Activated naive CD8-positive, alpha-beta T cell treated with anti-CD3 and anti-CD28 coated beads, Interleukin-2, amount 10 ng/mL, durations not matched to agents 7 days and 5 days (primary cell): ENCODE measurements around the gene SKAP1. TPM values are rescaled to one million over a fixed set of nuclear protein-coding genes. Genes with fewer than 3 reads are reported as not detected.
"Not testable (repeated sequence)": the region's sequence is repeated elsewhere in the genome, so short reads cannot be mapped to it uniquely, and the experiment has no call there.

Source experiments
- ATAC-seq: fragments of 150-1000 bp; cut with Tn5 transposase; one replicate; pipeline ENCODE4 v1.10.0; 2021; ENCODE audit warnings: low read depth, moderate library complexity
- POLR2A ChIA-PET: fragments of 350-600 bp; sonication (Branson Sonifier 250); formaldehyde crosslinking; loops from one replicate; lab custom pipeline; 2021; ENCODE audit warnings: antibody characterized with exemption; lab: Charles Lee
- DNase-seq: peaks from one replicate; pipeline ENCODE4 v3.0.0; 2021
- H3K27ac Mint-ChIP-seq: one replicate; pipeline ENCODE4 v1.8.0; 2022; ENCODE audit warnings: mild to moderate bottlenecking, mixed read lengths
- H3K27me3 Mint-ChIP-seq: one replicate; pipeline ENCODE4 v1.8.0; 2022; ENCODE audit warnings: mild to moderate bottlenecking, moderate library complexity, mixed read lengths
- H3K36me3 Mint-ChIP-seq: one replicate; pipeline ENCODE4 v1.8.0; 2021; ENCODE audit warnings: mild to moderate bottlenecking, mixed read lengths
- H3K4me1 Mint-ChIP-seq: one replicate; pipeline ENCODE4 v1.8.0; 2021; ENCODE audit warnings: mixed read lengths
- H3K4me3 Mint-ChIP-seq: one replicate; pipeline ENCODE4 v1.8.0; 2022; ENCODE audit warnings: mild to moderate bottlenecking, moderate library complexity, mixed read lengths
- H3K9me3 Mint-ChIP-seq: one replicate; pipeline ENCODE4 v1.8.0; 2021; ENCODE audit warnings: mixed read lengths
- total RNA-seq, 2 experiments: library from RNA; stranded (reverse); gene quantifications; one replicate each; pipeline ENCODE4 v1.2.3, GENCODE V29; 2021

The SKAP1 gene
- total RNA-seq, 2 experiments from 2014 or later: 96.0 to 98.8 TPM

DNA sequence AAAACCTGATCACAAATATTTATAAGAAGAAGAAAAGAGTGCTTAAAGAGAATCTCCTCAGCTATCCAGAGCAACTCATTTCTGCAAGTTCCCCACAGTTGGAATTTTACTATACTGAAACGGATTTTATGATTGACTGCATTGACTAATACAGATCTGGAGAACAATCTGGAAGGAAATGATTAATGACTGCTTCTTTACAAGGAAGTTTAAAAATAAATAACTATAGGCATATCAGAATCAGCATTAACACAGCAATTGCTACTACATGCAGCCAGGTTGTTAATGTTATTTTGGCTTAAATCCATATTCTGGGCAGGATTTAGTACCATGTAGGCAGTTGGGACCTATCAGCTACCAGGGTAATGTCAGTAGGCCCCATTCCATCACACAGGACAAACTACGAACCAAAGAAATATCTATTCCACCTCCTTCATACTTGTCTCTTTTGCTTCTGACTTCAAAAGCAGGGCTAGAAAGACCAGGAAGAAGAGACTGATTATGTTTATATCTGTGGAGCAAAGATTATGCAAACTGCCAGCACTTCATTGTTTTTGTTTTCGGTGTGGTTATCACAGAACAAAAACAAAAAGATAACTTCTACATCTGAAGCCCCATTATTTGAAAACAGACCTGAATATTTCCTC, 3.9 kb downstream of the SKAP1 start:
- no peak for ATAC-seq

DNA sequence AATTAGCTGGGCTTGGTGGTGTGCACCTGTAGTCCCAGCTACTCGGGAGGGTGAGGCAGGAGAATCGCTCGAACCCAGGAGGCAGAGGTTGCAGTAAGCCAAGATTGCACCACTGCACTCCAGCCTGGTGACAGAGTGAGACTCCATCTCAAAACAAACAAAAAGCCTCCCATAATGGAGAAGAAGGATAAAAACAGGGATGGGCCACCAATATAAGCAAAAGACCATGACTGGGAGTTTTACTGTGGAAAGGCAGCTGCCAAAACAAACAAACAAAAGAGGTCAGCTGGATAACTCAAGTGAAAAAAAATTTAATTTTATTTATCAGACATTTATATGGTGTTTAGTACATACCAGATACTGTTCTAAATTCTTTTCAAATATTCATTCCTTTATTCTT, 8.0 kb downstream of the SKAP1 start:
- H3K27ac Mint-ChIP-seq, DNase-seq, H3K9me3 Mint-ChIP-seq, POLR2A ChIA-PET, H3K4me3 Mint-ChIP-seq, ATAC-seq, H3K27me3 Mint-ChIP-seq: not testable (repeated sequence)
- Mint-ChIP-seq H3K4me1 (peaks cover 45% of the 10 kb centered on the region), H3K36me3 (peaks cover 29% of the 10 kb centered on the region)

More for the DNA sequence above, 3.9 kb downstream of the SKAP1 start:
- Mint-ChIP-seq H3K27ac (peak overlapping the region; percentile 44), H3K4me3 (peak overlapping the region; percentile 97), H3K9me3 (no peaks in the 10 kb centered on the region), H3K36me3 (peaks cover 36% of the 10 kb centered on the region), H3K4me1 (peaks cover 47% of the 10 kb centered on the region), H3K27me3 (no peaks in the 10 kb centered on the region)
- POLR2A ChIA-PET: interaction anchor here (1.0 to 1.8 kb wide), 2 partner anchors 15 to 28 kb away, joined by 3 to 5 read pairs; no protein-coding TSS in a partner anchor
- no peak for DNase-seq

DNA sequence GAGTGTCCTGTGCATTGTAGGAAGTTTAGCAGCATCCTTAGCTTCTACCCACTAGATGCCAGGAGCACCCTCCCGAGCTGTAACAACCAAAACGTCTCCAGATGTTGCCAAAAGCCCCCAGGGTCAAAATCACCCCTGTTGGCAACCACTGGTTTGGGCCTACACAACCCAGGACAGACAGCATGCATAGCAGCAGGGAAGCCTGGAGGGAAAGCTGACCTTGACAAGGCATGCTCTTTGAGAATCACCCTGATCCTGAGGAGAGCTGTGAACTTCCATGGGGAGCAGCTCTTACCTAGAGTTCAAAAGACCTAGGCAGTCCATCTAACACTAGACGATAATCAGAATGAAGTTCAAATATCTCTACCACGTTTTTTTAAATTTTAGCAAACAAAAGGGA, 9.2 kb downstream of the SKAP1 start:
- Mint-ChIP-seq H3K4me1 (peaks cover 41% of the 10 kb centered on the region), H3K9me3 (no peaks in the 10 kb centered on the region), H3K4me3 (no peak overlapping the region), H3K27me3 (no peaks in the 10 kb centered on the region), H3K27ac (no peak overlapping the region), H3K36me3 (peaks cover 28% of the 10 kb centered on the region)
- ATAC-seq (no peak), DNase-seq (no peak)
- POLR2A ChIA-PET: no interaction called here

DNA sequence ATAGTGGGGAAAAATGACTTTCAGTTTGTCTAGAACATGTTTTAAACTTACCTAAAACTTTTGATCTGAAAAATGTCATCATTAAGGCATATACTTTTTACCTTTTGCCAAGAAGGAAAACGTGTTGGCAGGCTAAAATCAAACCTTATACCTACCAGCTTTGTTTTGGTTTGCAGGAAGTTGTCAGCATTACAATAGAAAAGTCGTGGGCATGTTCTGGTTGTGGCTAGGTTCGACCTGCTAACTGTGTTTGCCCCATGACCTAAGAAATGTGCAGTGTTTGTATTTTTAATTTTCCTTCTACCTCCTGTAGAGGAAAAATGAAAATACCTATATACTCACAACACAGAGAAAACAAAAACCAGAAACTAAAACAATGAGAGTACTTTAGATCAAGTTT, 13.0 kb downstream of the SKAP1 start:
- H3K4me1 Mint-ChIP-seq: peaks cover 54% of the 10 kb centered on the region
- POLR2A ChIA-PET: interaction anchor here (1.0 kb wide), 1 partner anchor 36 kb away, joined by 3 read pairs; no protein-coding TSS in a partner anchor
- H3K27me3 Mint-ChIP-seq: no peaks in the 10 kb centered on the region
- no peaks in the 10 kb centered on the region for H3K9me3 Mint-ChIP-seq
- H3K4me3 Mint-ChIP-seq: peak overlapping the region; percentile 48
- peak; percentile 44 for ATAC-seq
- H3K27ac Mint-ChIP-seq: peak overlapping the region; percentile 67
- no peak for DNase-seq
- peaks cover 32% of the 10 kb centered on the region for H3K36me3 Mint-ChIP-seq

DNA sequence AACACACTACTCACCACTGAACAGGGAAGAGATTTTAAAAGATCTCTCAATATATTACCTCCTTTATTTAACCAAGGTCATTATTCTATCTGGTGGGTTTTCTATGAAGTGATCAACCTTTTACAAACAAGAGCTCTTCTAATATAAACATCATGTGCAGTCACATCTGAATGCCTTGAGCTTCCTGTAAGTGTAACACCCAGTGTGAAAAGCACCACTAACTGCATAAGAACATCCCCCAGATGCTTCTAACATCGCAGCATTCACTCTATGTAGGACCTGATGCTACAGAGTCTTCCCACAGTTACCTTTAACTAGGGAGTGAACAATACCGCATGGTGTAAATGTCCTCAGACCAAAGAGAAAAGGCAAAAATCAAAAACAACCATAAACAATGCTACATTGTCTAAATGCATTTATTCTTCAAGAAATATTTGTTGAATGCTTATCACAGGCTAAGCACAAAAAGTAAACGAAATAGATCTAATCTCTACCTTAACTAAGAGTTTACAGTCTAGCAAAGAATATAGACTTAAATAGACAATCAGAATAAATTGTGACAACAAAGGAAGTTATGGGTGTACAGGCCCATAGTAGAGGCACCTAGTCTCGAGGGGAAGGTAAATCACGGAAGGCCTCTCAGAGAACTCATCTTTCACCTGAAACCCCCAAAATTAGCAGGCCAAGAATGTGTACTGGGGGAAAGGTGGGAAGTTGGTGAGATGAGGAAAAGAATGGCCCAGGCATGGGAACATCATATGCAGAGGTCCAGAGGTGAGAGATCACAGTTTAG, 16.2 kb downstream of the SKAP1 start:
- Mint-ChIP-seq H3K4me3 (peak overlapping the region; percentile 62), H3K9me3 (peaks cover 2% of the 10 kb centered on the region), H3K4me1 (peaks cover 59% of the 10 kb centered on the region), H3K27me3 (no peaks in the 10 kb centered on the region), H3K36me3 (peaks cover 40% of the 10 kb centered on the region), H3K27ac (peak overlapping the region; percentile 72)
- POLR2A ChIA-PET: interaction anchor here (0.9 to 1.4 kb wide), 3 partner anchors 20 to 44 kb away, joined by 3 to 11 read pairs (median 4); no protein-coding TSS in a partner anchor
- DNase-seq (no peak), ATAC-seq (peak; percentile 69)

DNA sequence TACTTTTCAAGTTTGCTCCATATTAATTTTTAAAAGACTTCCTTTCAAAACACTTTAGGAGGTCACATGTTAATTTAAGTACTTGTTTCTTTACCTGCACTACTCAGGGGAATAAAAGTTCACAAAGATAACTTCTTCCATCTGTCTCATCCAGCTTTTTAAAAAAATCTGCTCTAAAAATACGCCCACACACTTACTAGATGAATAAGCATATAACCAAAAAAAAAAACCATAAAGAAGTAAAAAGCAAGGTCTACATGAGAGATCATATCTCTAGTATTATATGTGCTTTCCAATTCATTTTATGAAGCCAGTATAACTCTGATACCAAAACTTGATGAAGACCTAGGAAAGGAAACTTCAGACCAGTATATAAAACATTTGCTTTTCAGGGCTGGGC, 17.2 kb downstream of the SKAP1 start:
- DNase-seq (no peak), ATAC-seq (no peak)
- Mint-ChIP-seq H3K9me3 (peaks cover 2% of the 10 kb centered on the region), H3K27me3 (no peaks in the 10 kb centered on the region), H3K4me1 (peaks cover 58% of the 10 kb centered on the region), H3K27ac (peak overlapping the region; percentile 58), H3K4me3 (peak overlapping the region; percentile 63), H3K36me3 (peaks cover 39% of the 10 kb centered on the region)
- POLR2A ChIA-PET: interaction anchor here (0.8 to 1.4 kb wide), 2 partner anchors 12 to 45 kb away, joined by 3 to 4 read pairs; no protein-coding TSS in a partner anchor

DNA sequence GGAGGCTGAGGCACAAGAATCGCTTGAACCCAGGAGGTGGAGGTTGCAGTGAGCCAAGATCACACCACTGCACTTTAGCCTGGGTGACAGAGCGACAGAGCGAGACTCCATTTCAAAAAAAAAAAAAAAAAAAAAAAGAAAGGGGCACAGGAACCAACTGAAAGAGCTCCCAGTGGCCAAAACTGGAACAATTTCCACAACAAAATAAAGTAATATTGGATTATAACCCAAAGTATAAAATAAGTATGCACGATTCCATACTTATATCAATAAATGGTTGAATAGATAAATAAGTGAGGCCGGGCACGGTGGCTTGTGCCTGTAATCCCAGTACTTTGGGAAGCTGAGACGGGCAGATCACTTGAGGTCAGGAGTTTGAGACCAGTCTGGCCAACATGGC, 19.2 kb downstream of the SKAP1 start:
- ATAC-seq, H3K27me3 Mint-ChIP-seq, H3K27ac Mint-ChIP-seq, POLR2A ChIA-PET, H3K9me3 Mint-ChIP-seq, DNase-seq, H3K4me3 Mint-ChIP-seq: not testable (repeated sequence)
- Mint-ChIP-seq H3K36me3 (peaks cover 41% of the 10 kb centered on the region), H3K4me1 (peaks cover 52% of the 10 kb centered on the region)

DNA sequence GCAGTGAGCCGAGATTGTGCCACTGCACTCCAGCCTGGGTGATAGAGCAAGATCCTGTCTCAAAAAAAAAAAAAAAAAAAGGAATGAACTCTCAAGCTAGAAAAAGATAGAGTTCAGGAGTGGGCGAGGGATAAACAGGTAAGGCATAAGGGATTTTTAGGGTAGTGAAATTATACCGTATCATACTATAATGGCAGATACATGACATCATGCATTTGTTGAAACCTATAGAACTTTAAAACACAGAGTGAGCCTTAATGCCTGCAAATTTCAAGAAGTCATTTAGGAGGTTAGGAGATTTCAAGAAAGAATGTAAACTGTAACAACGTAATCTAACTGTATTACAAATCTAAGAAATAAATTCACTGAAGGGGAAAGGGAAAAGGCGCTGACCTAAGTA, 20.4 kb downstream of the SKAP1 start:
- DNase-seq: no peak
- H3K4me1 Mint-ChIP-seq: peaks cover 43% of the 10 kb centered on the region
- H3K27me3 Mint-ChIP-seq: no peaks in the 10 kb centered on the region
- no peak overlapping the region for H3K27ac Mint-ChIP-seq
- H3K36me3 Mint-ChIP-seq: peaks cover 44% of the 10 kb centered on the region
- no peak overlapping the region for H3K4me3 Mint-ChIP-seq
- POLR2A ChIA-PET: no interaction called here
- peaks cover 2% of the 10 kb centered on the region for H3K9me3 Mint-ChIP-seq
- no peak for ATAC-seq

DNA sequence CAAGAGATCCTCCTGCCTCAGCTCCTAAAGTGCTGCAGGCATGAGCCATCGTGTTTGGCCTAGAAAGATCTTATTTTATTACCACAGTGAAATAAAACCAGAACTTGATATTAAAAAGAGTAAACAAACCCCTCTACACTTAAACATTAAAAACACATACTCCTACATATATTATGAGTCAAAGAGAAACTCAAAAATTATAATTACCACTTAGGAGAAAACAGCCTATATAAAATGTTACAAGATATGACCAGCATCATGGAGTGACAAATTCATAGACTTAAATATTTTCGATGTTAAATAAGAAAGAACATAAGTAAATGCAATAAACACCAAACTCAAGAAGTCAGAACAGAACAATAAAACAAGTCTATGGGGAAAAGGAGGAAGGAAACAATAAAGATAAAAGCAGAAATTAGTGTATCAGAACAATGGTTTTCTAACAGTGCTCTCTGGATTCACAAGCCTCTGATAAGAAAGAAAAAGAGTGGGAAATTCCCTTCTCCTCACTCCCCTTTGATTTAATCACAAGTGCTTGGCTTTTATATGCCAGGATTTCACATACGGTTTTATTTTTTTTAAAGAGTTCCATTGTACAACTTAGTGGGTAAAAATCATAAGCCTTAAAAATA, 23.0 kb downstream of the SKAP1 start:
- Mint-ChIP-seq H3K9me3 (peaks cover 2% of the 10 kb centered on the region), H3K4me1 (peaks cover 28% of the 10 kb centered on the region), H3K27me3 (no peaks in the 10 kb centered on the region), H3K27ac (peak overlapping the region; percentile 67), H3K36me3 (peaks cover 49% of the 10 kb centered on the region), H3K4me3 (no peak overlapping the region)
- no peak for ATAC-seq
- POLR2A ChIA-PET: no interaction called here
- DNase-seq: no peak

DNA sequence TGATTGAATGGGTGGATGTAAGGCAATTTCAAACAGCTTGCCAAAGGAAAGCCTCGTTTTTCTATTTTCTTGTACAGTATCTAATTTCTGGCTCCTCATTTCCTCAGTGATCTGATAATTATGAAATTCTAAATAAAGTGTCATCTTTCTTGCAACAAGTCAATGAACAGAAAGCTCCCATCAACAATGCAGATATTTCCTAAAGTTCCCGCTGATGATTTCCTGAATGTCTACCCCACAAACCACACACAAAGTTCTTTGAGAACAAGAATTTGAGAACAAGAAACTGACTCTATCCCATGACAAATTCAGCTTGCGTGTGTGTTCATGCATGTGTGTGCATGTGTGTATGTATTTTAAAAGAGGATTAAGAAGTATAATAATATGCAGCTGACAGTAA, 35.2 kb downstream of the SKAP1 start:
- Mint-ChIP-seq H3K4me1 (peaks cover 24% of the 10 kb centered on the region), H3K27ac (no peak overlapping the region), H3K36me3 (peaks cover 42% of the 10 kb centered on the region), H3K27me3 (no peaks in the 10 kb centered on the region), H3K4me3 (no peak overlapping the region), H3K9me3 (no peaks in the 10 kb centered on the region)
- ATAC-seq (no peak), DNase-seq (no peak)
- POLR2A ChIA-PET: no interaction called here

DNA sequence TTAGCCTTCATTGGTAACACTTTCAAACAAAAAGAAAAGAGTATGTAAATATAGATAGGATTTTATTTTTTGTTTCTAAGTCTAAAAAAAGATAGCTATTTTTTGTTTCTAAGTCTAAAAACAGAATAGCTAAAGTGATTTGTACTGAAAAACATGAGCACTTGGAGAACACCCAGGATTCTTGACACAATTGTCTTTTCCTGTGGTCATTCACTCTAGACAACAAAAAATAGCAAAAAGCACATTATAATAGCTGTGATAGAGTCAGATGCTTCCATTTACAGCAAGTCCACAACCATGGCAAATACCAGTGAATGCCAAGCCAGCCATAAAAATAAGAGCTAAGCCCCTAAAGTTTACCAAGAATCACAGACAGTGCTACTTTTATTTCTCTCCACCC, 36.7 kb downstream of the SKAP1 start:
- no peaks in the 10 kb centered on the region for H3K27me3 Mint-ChIP-seq
- H3K4me1 Mint-ChIP-seq: peaks cover 22% of the 10 kb centered on the region
- H3K27ac Mint-ChIP-seq: no peak overlapping the region
- POLR2A ChIA-PET: interaction anchor here (0.6 kb wide), 1 partner anchor 236 kb away, joined by 3 read pairs; no protein-coding TSS in a partner anchor
- H3K36me3 Mint-ChIP-seq: peaks cover 46% of the 10 kb centered on the region
- no peak for DNase-seq
- no peak for ATAC-seq
- H3K4me3 Mint-ChIP-seq: no peak overlapping the region
- no peaks in the 10 kb centered on the region for H3K9me3 Mint-ChIP-seq

DNA sequence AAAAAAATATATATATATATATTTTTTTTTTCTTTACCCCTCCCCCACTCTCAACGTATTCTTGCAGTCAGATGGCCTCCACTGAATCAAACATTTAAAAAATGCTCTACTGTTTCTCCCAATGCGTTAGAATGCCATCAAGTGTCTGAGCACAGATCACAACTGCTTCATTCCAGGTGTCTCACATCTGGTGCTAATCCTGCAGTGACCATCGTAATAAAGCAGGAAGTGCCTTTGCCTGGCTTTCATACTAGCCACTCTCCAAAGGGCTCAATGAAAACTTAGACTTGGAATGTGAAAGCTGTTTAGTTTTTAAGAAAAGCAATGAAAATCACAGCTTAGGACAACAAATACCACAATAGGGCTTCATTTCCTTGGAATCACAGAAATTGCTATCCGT, 37.2 kb downstream of the SKAP1 start:
- Mint-ChIP-seq H3K4me1 (peaks cover 22% of the 10 kb centered on the region), H3K4me3 (no peak overlapping the region), H3K27ac (no peak overlapping the region), H3K36me3 (peaks cover 46% of the 10 kb centered on the region), H3K9me3 (no peaks in the 10 kb centered on the region), H3K27me3 (no peaks in the 10 kb centered on the region)
- no peak for DNase-seq
- no peak for ATAC-seq
- POLR2A ChIA-PET: interaction anchor here (0.6 kb wide), 1 partner anchor 236 kb away, joined by 3 read pairs; no protein-coding TSS in a partner anchor

DNA sequence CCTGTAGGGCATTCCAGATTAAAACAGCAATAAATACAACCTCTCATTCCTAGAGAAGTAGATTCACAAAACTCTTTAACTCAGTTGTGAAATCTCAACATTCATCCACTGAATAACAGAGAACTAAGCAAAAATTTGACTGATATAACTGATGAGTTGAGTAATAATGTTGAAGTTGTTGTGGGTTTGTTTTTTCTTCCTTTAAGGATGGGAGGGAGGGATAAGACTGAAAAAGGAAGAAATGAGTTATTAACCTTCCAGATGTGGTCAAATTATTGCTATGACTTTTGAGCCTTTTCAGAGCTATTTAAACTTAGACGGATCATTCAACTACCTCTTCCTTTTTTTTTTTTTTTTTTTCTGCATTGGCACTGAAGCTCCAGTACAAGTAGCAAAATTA, 38.6 kb downstream of the SKAP1 start:
- peaks cover 25% of the 10 kb centered on the region for H3K4me1 Mint-ChIP-seq
- POLR2A ChIA-PET: no interaction called here
- H3K27ac Mint-ChIP-seq: no peak overlapping the region
- no peaks in the 10 kb centered on the region for H3K9me3 Mint-ChIP-seq
- DNase-seq (no peak), ATAC-seq (no peak)
- peaks cover 54% of the 10 kb centered on the region for H3K36me3 Mint-ChIP-seq
- H3K4me3 Mint-ChIP-seq: no peak overlapping the region
- H3K27me3 Mint-ChIP-seq: no peaks in the 10 kb centered on the region
